ENCODE results near the gene MED10. TPM values are rescaled to one million over a fixed set of nuclear protein-coding genes. Genes with fewer than 3 reads are reported as not detected.

Gene MED10
- total and polyA plus RNA-seq, 7 donors = 18.8 to 98.1 (median 49.1) TPM

DNA sequence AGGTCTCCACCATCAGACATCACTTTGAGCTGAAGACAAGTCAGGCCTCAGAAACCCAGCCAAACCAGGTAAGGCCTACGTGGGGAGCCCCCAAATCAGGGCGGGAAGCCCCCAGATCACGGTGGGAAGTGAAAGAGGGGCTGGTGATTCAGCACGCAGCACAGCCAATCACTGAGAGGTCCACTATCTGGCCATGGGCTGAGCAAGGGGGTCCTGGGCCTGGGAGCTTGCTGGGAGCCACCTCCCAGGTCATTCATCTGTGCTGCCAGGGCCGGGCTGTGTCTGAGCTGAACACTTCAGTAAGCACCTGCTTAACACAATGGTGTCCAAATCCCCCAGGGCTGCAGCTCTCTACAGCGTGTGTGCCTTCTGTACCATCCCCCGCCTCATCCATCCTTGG lies 15.5 kb downstream of the MED10 start:
- no peaks in the 10 kb centered on the region for H3K9me3 ChIP-seq
- DNase-seq (no peak), ATAC-seq (no peak)
- 94 to 96% (median 95%) methylated on average over 7 of the region's 7 CpGs for WGBS, 3 donors
- H3K27ac ChIP-seq = no peak overlapping the region
- intact Hi-C loops (cut with DNase I) = no loop called here
- H3K27me3 ChIP-seq (ENCODE audit: insufficient read depth in 3 of 3, low read length in 2 of 3) = no peaks in the 10 kb centered on the region
- H3K36me3 ChIP-seq (ENCODE audit: insufficient read depth in 1 of 2, low read depth in 1 of 2) = peaks cover 0 to 14% of the 10 kb centered on the region in 2 donors
- peaks cover 10% of the 10 kb centered on the region for H3K4me1 ChIP-seq
- no peak for TF ChIP-seq CTCF (IDR thresholded peaks at IDR 0.05)
- H3K4me3 ChIP-seq = no peak overlapping the region

GRCh38 chr5:6361101-6361500 lies 17.2 kb downstream of the MED10 start:
- intact Hi-C loops (cut with DNase I) = no loop called here
- TF ChIP-seq CTCF (IDR thresholded peaks at IDR 0.05) = no peak
- no peak overlapping the region for H3K27ac ChIP-seq
- H3K9me3 ChIP-seq = no peaks in the 10 kb centered on the region
- no peaks in the 10 kb centered on the region for H3K27me3 ChIP-seq (ENCODE audit: insufficient read depth in 3 of 3, low read length in 2 of 3)
- peaks cover 6% of the 10 kb centered on the region for H3K4me1 ChIP-seq
- DNase-seq (no peak), ATAC-seq (no peak)
- no peak overlapping the region for H3K4me3 ChIP-seq
- H3K36me3 ChIP-seq (ENCODE audit: insufficient read depth in 1 of 2, low read depth in 1 of 2) = peaks cover 0 to 14% of the 10 kb centered on the region in 2 donors
- WGBS, 3 donors = 74 to 96% (median 91%) methylated on average over 7 to 8 of the region's 8 CpGs

GRCh38 chr5:6360323-6361072 lies 17.8 kb downstream of the MED10 start:
- H3K27me3 ChIP-seq (ENCODE audit: insufficient read depth in 3 of 3, low read length in 2 of 3) = no peaks in the 10 kb centered on the region
- H3K27ac ChIP-seq = no peak overlapping the region
- H3K9me3 ChIP-seq = no peaks in the 10 kb centered on the region
- H3K4me1 ChIP-seq = peaks cover 3% of the 10 kb centered on the region
- intact Hi-C loops (cut with DNase I) = no loop called here
- DNase-seq (no peak), ATAC-seq (no peak)
- peaks cover 0 to 14% of the 10 kb centered on the region in 2 donors for H3K36me3 ChIP-seq (ENCODE audit: insufficient read depth in 1 of 2, low read depth in 1 of 2)
- H3K4me3 ChIP-seq = no peak overlapping the region
- 83 to 84% (median 84%) methylated on average over 18 of the region's 18 CpGs for WGBS, 3 donors
- TF ChIP-seq CTCF (IDR thresholded peaks at IDR 0.05) = no peak

DNA sequence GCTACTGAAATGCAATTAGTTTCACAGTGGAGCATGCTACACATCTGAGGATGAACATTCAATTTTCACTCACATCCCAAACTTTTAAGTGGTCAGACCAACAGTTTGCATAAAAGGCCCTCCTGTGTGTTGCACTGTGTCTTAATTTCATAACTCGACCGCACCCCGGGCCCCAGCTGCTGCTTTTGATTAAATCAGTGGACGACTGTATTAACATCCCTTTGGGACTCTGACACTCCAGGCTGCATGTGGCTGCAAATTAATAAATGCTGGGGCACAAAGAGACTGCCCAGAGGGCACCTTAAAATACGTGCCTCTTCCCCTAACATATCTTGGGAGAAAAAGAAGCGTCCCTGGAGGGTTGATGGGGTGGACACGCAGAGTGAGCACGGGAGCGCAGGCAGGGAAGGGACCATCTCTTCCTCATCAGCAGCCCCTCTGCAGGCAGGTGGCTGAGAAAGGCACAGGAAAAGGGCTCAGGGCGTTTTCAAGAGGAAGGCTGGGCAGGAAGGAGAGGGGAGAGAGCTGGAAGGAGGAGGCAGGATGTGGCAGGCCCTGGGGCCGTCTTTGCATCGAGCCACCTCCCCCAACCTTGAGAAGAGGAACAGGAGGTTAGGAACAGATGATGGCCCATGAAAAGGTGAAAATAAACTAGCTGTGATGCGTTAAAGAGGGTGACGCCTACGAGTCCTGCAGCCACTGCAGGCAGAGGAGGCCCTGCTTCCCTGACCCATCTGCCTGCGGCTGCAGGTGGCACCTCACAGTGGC lies 18.6 kb downstream of the MED10 start:
- TF ChIP-seq CTCF (IDR thresholded peaks at IDR 0.05) = no peak
- Histone ChIP-seq H3K27me3 (ENCODE audit: insufficient read depth in 3 of 3, low read length in 2 of 3) (no peaks in the 10 kb centered on the region), H3K4me1 (no peaks in the 10 kb centered on the region), H3K9me3 (no peaks in the 10 kb centered on the region), H3K36me3 (ENCODE audit: insufficient read depth in 1 of 2, low read depth in 1 of 2) (peaks cover 0 to 14% of the 10 kb centered on the region in 2 donors), H3K27ac (no peak overlapping the region), H3K4me3 (no peak overlapping the region)
- 65 to 71% (median 65%) methylated on average over 16 of the region's 16 CpGs for WGBS, 3 donors
- ATAC-seq (no peak), DNase-seq (no peak)
- intact Hi-C loops (cut with DNase I) = no loop called here
